ENCODE data around the gene C22orf23. TPM values are rescaled to one million over a fixed set of nuclear protein-coding genes. Genes with fewer than 3 reads are reported as not detected.

The C22orf23 gene
- total RNA-seq, 1 donor from 2014 or later, result 0.82 TPM

DNA sequence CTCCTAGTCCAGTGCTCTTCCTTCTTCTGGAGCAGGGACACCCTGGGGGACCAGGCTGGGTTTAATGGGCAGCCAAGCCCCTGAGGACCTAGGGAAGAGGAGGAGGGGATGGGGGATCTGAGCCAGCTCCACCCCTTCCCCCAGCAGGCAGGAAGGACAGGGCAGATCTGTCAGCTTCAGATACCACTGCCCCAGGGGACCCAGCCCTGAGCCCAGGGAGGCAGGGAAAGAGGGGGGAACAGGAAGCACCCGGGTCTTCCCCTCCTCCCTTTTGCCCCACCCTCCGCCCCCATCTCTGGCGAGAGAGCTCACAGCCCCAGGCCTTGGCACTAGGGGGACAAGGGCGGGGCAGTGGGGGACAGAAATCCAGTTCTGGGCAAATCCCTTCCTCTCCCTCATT lies 42.7 kb upstream of the C22orf23 start:
- H3K4me3 ChIP-seq, result no peak overlapping the region
- peaks cover 14% of the 10 kb centered on the region for H3K4me1 ChIP-seq
- TF ChIP-seq CTCF (IDR thresholded peaks at IDR 0.05; ENCODE audit: borderline replicate concordance), result no peak
- no peak overlapping the region for H3K27ac ChIP-seq (replicated peaks)
- no peaks in the 10 kb centered on the region for H3K9me3 ChIP-seq (replicated peaks)
- no peak for DNase-seq
- no peaks in the 10 kb centered on the region for H3K36me3 ChIP-seq
- intact Hi-C loops (cut with micrococcal nuclease), result no loop called here
- H3K27me3 ChIP-seq (ENCODE audit: low read depth), result no peaks in the 10 kb centered on the region

- no peak for TF ChIP-seq CTCF (IDR thresholded peaks at IDR 0.05; ENCODE audit: borderline replicate concordance)
- Histone ChIP-seq H3K4me1 (peaks cover 16% of the 10 kb centered on the region), H3K27me3 (ENCODE audit: low read depth) (no peaks in the 10 kb centered on the region), H3K9me3 (replicated peaks) (no peaks in the 10 kb centered on the region), H3K4me3 (no peak overlapping the region), H3K27ac (replicated peaks) (no peak overlapping the region), H3K36me3 (no peaks in the 10 kb centered on the region)
- DNase-seq, result no peak
- intact Hi-C loops (cut with micrococcal nuclease), result no loop called here
These were observed 42.1 kb upstream of the C22orf23 start for GRCh38 chr22:37995460-37995859.

GRCh38 chr22:37994982-37995381 lies 41.6 kb upstream of the C22orf23 start:
- Histone ChIP-seq H3K4me1 (peaks cover 20% of the 10 kb centered on the region), H3K27ac (replicated peaks) (no peak overlapping the region), H3K9me3 (replicated peaks) (no peaks in the 10 kb centered on the region), H3K36me3 (no peaks in the 10 kb centered on the region), H3K27me3 (ENCODE audit: low read depth) (no peaks in the 10 kb centered on the region), H3K4me3 (no peak overlapping the region)
- TF ChIP-seq CTCF (IDR thresholded peaks at IDR 0.05; ENCODE audit: borderline replicate concordance), result no peak
- intact Hi-C loops (cut with micrococcal nuclease), result no loop called here
- DNase-seq, result no peak

GRCh38 chr22:37994049-37994448 lies 40.6 kb upstream of the C22orf23 start:
- Histone ChIP-seq H3K9me3 (replicated peaks) (no peaks in the 10 kb centered on the region), H3K36me3 (no peaks in the 10 kb centered on the region), H3K27me3 (ENCODE audit: low read depth) (no peaks in the 10 kb centered on the region), H3K27ac (replicated peaks) (no peak overlapping the region), H3K4me1 (peaks cover 23% of the 10 kb centered on the region), H3K4me3 (no peak overlapping the region)
- no peak for DNase-seq
- intact Hi-C loops (cut with micrococcal nuclease), result no loop called here
- TF ChIP-seq CTCF (IDR thresholded peaks at IDR 0.05; ENCODE audit: borderline replicate concordance), result no peak

GRCh38 chr22:37991731-37992442 lies 38.5 kb upstream of the C22orf23 start:
- no peak for TF ChIP-seq CTCF (IDR thresholded peaks at IDR 0.05; ENCODE audit: borderline replicate concordance)
- no peak for DNase-seq
- Histone ChIP-seq H3K4me3 (no peak overlapping the region), H3K9me3 (replicated peaks) (no peaks in the 10 kb centered on the region), H3K27ac (replicated peaks) (no peak overlapping the region), H3K36me3 (no peaks in the 10 kb centered on the region), H3K27me3 (ENCODE audit: low read depth) (no peaks in the 10 kb centered on the region), H3K4me1 (peaks cover 23% of the 10 kb centered on the region)
- intact Hi-C loops (cut with micrococcal nuclease), result no loop called here

Measured in left ventricle myocardium inferior (tissue), 1 donor.